Skeletal muscle satellite cell (primary cell): ENCODE measurements around the gene PRR36.

Source experiments
- H3K27me3 ChIP-seq: 2 replicates; pipeline ENCODE4 v1.7.0; 2013; ENCODE audit warnings: low read length; ENCODE audit not compliant: control insufficient read depth, insufficient read depth
- H3K36me3 ChIP-seq: 2 replicates; pipeline ENCODE4 v1.7.0; 2013; ENCODE audit warnings: mild to moderate bottlenecking, control low read depth, low read length; ENCODE audit not compliant: insufficient read depth
- H3K4me1 ChIP-seq: 2 replicates; pipeline ENCODE4 v1.7.0; 2013; ENCODE audit warnings: low read length; ENCODE audit not compliant: control insufficient read depth, insufficient read depth
- H3K4me2 ChIP-seq: 2 replicates; pipeline ENCODE4 v1.7.0; 2013; ENCODE audit warnings: mild to moderate bottlenecking, low read length
- H3K4me3 ChIP-seq: 2 replicates; pipeline ENCODE4 v1.7.0; 2013; ENCODE audit warnings: low read length
- H3K9ac ChIP-seq: 2 replicates; pipeline ENCODE4 v1.7.0; 2013; ENCODE audit warnings: mild to moderate bottlenecking, low read depth, low read length, moderate library complexity
- H3K9me3 ChIP-seq: replicated peaks from 2 replicates; pipeline ENCODE4 v1.7.0; 2013; ENCODE audit warnings: mild to moderate bottlenecking, control low read depth, low read length

The PRR36 gene

DNA sequence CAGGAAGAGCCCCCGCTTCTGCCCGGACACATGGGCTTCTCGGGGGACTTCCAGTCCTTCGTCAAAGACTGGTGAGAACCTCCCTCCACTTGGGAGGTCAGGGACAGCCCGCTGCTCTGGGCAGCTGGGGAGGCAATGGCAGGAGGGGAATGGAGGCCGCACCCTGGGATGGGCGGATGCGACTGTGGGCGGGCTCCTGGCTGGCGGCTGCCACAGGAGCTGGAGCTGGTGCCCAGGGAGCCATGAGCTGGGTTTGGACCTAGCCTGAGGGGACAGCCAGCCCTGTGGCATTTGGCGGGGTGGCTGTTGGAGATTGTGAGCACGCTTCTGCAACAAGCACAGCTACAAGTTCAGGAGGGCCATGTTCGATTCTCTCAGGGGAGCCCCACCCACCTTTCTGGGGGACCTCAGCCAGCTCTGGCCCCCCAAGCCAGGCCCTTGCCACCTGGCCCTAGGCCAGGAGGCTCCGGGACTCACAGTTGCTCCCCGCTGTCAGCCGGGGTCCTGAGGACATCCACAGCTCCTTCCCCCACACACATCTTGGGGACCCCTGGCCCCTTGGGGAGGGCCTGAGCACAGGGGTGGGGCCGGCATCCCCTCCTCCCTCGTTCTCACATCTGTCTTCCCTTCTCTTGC, 37.4 kb upstream of the PRR36 start:
- Histone ChIP-seq H3K4me1 (peaks cover 11% of the 10 kb centered on the region), H3K27me3 (peaks cover 10% of the 10 kb centered on the region), H3K4me2 (no peak overlapping the region), H3K36me3 (peaks cover 32% of the 10 kb centered on the region), H3K4me3 (no peak overlapping the region), H3K9ac (no peak overlapping the region), H3K9me3 (no peaks in the 10 kb centered on the region)

DNA sequence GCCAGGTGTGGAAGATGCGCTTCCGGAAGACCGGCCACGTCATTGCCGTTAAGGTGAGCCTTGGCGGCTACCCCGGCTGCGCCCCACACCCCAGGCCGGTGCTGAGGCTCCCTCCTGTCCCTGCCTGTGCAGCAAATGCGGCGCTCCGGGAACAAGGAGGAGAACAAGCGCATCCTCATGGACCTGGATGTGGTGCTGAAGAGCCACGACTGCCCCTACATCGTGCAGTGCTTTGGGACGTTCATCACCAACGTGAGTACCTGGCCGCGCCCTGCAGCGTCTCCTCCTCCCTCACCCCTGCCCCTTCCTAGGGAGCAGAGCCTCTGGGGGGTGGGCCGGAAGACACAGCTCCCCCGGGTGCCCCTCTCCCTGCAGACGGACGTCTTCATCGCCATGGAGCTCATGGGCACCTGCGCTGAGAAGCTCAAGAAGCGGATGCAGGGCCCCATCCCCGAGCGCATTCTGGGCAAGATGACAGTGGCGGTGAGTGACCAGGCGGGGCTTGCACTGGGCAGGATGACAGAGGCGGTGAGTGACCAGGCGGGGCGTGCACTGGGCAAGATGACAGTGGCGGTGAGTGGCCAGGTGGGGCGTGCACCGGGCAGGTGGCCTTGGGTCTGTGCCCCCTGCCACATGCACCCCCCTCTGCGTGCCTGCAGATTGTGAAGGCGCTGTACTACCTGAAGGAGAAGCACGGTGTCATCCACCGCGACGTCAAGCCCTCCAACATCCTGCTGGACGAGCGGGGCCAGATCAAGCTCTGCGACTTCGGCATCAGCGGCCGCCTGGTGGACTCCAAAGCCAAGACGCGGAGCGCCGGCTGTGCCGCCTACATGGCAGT, 36.4 kb upstream of the PRR36 start:
- peaks cover under 1% of the 10 kb centered on the region for H3K4me1 ChIP-seq
- no peak overlapping the region for H3K4me2 ChIP-seq
- H3K4me3 ChIP-seq = no peak overlapping the region
- H3K27me3 ChIP-seq = peaks cover 4% of the 10 kb centered on the region
- peaks cover 32% of the 10 kb centered on the region for H3K36me3 ChIP-seq
- no peak overlapping the region for H3K9ac ChIP-seq
- no peaks in the 10 kb centered on the region for H3K9me3 ChIP-seq

DNA sequence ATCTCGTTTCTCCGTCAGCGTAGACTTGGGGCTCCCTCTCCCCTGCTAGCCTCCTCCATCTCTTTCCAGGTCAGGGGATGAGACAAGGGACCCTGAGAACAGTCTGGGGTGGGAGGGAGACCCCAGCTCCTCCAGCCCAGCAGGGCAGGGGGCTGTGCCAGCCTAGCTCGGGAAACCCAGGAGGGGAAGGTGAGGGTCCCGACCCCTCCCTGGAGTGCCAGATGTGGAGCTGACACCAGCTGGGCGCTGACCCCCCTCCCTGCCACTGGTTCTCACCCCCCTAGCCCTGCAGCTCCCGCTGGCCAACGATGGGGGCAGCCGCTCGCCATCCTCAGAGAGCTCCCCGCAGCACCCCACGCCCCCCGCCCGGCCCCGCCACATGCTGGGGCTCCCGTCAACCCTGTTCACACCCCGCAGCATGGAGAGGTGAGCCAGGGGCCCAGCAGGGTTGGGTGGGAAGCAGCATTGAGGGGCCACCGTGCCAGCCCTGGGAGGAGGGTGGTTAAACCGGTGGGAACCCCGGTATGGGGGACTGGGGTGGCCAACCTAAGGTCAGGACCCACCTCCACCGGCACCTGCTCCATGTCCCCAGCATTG, 35.4 kb upstream of the PRR36 start:
- Histone ChIP-seq H3K4me2 (no peak overlapping the region), H3K4me1 (peaks cover 7% of the 10 kb centered on the region), H3K4me3 (no peak overlapping the region), H3K9ac (no peak overlapping the region), H3K27me3 (no peaks in the 10 kb centered on the region), H3K9me3 (no peaks in the 10 kb centered on the region), H3K36me3 (peaks cover 32% of the 10 kb centered on the region)

DNA sequence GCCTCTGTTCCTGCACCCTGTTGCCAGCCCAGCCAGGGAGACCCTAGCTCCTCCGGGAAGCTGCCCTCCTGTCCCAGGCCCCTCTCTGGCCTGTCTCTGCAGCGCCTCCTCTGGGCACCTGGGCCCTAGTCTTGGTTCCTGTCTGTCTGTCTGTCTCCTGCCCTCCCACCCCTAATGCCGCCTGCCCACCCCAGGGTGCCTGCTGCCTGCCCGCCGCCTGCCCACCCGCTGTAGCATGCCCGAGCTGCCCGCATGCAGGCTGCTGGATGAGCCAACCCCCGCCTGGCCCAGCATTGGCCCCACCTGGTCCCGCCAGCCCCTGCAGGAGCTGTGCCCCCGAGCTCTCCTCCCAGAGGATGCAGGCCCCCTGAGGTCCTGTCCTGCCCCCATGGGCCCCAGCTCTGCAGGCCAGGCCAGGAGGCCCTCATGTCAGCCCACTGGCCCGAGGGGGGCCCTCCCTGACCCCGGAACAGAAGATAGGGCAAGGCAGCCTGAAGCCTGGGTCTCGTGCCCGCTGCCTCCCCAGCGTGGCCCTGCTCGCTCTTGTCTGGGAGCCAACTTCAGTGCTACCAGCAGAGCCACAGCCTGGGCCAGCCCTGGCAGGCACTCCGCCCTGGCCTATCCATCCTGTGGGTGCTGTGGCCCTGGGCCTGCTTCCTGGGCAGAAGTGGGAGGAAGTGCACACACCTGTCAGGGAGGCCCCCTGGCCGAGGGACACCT, 34.7 kb upstream of the PRR36 start:
- H3K27me3 ChIP-seq = no peaks in the 10 kb centered on the region
- H3K9ac ChIP-seq = no peak overlapping the region
- H3K9me3 ChIP-seq = no peaks in the 10 kb centered on the region
- peaks cover 32% of the 10 kb centered on the region for H3K36me3 ChIP-seq
- no peak overlapping the region for H3K4me2 ChIP-seq
- H3K4me1 ChIP-seq = peaks cover 7% of the 10 kb centered on the region
- H3K4me3 ChIP-seq = no peak overlapping the region

DNA sequence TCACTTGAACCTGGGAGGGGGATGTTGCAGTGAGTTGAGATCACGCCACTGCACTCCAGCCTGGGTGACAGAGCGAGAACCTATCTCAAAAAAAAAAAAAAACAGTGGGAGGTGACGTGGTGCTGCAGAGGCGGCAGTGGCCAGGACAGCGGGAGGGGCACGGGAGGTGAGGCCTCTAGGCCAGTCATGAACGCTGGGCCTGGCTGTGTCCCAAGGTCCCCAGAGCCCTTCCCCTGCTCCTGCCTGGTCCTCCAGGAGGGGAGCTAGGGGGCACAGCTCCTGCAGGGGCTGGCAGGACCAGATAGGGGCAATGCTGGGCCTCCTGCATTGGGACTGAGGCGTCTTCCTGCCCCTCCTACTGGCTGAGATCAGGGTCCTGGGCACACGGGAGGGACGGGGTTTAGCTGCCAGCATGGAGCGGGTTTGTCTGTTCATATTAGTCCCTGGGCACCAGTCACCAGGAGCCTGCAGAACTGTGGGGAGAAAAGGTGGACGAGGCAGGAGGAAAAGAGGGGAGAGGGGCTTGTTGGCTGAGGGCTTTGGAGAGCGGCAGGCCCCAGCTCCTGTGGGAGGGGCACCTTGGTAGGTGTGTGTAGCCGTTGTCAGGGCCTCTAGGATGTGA, 34.0 kb upstream of the PRR36 start:
- no peaks in the 10 kb centered on the region for H3K9me3 ChIP-seq
- H3K4me1 ChIP-seq = peaks cover 8% of the 10 kb centered on the region
- no peaks in the 10 kb centered on the region for H3K27me3 ChIP-seq
- no peak overlapping the region for H3K9ac ChIP-seq
- no peak overlapping the region for H3K4me3 ChIP-seq
- peaks cover 32% of the 10 kb centered on the region for H3K36me3 ChIP-seq
- no peak overlapping the region for H3K4me2 ChIP-seq

DNA sequence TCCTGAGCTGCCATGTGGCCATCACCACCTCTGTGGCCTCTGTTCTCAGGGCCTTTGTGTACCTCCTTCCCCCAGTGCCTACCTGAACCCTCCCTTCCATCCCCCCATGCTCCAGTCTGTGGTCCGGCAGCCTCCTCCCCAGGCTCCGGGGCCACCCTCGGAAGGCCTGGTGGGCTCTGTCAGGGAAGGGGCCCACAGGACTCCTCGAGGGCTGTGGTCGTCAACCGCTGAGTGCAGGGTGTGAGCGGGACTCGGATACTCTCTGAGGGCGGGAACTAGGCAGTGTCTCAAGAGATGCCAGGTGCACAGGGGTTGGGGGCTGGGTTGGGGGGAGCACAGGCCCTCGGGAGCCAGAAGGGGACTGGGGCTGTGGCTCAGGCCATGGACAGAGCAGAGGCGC, 33.4 kb upstream of the PRR36 start:
- H3K27me3 ChIP-seq = no peaks in the 10 kb centered on the region
- no peak overlapping the region for H3K4me3 ChIP-seq
- no peaks in the 10 kb centered on the region for H3K9me3 ChIP-seq
- peaks cover 28% of the 10 kb centered on the region for H3K36me3 ChIP-seq
- no peak overlapping the region for H3K9ac ChIP-seq
- H3K4me1 ChIP-seq = peaks cover 15% of the 10 kb centered on the region
- no peak overlapping the region for H3K4me2 ChIP-seq

DNA sequence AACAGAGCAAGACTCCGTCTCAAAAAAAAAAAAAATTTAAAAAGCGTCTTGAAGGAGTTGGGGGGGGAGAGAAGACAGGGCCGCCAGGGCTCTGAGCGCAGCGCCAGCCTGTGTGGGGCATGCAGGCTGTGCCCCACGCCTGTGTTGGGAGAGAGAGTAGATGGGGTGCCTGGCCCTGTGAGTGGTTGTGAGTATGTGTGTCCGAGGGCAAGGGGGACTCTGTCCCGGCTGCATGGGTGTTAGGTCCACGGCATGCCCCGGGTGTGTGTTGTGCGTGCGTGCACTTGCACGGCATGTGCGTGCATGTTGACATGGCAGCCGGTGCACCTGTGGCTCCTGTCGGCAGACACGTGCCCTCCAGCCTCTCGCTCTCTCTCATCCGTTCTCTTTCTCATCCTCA, 32.9 kb upstream of the PRR36 start:
- H3K9ac ChIP-seq = no peak overlapping the region
- H3K36me3 ChIP-seq = peaks cover 28% of the 10 kb centered on the region

DNA sequence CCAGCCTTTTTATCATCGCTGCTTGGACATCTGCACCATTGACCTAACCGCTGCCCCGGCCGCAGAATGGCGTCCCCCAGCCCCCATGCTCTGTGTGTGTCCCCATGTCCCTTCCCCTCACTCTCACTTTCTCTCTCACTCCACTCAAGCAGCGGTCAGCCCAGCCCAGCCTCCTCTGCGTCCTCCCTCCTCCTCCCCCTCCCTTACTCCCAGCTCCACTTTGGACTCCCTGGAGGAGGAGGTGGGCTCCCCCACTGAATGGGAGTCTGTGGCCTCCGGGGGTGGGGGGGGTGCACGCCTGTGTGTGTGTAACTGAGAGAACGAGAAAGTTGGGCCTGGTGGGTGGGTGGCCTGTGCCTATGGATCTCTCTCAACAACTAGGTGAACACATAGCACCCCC, 31.7 kb upstream of the PRR36 start:
- H3K27me3 ChIP-seq = no peaks in the 10 kb centered on the region
- H3K9ac ChIP-seq = no peak overlapping the region
- H3K9me3 ChIP-seq = no peaks in the 10 kb centered on the region
- peaks cover 20% of the 10 kb centered on the region for H3K36me3 ChIP-seq
- H3K4me1 ChIP-seq = peaks cover 16% of the 10 kb centered on the region
- H3K4me3 ChIP-seq = no peak overlapping the region
- peak overlapping the region; percentile 94 for H3K4me2 ChIP-seq

More for the DNA sequence above, 32.9 kb upstream of the PRR36 start:
- no peaks in the 10 kb centered on the region for H3K27me3 ChIP-seq
- H3K4me3 ChIP-seq = no peak overlapping the region
- no peak overlapping the region for H3K4me2 ChIP-seq
- H3K9me3 ChIP-seq = no peaks in the 10 kb centered on the region
- H3K4me1 ChIP-seq = peaks cover 16% of the 10 kb centered on the region

DNA sequence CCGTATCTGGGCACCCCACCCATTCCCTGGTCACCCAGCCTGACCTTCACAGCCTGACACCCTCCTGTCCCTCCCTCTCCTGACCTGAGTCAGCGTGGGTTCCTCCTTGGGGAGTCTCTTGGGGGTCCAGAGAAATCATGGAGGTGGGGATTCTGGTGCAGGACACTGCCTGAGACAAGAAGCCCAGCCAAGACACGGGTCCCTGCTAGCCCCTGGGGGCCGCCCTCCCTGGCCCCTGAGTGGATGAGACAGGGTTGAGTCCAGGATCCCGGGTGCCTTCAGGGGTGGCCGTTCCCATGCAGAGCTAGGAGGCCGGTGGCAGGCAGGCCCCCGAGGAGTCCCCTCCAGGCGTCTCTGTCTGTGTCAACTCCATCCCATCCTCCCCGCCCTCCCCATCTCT, 31.1 kb upstream of the PRR36 start:
- H3K27me3 ChIP-seq = no peaks in the 10 kb centered on the region
- peaks cover 16% of the 10 kb centered on the region for H3K4me1 ChIP-seq
- H3K9ac ChIP-seq = no peak overlapping the region
- H3K9me3 ChIP-seq = no peaks in the 10 kb centered on the region
- peaks cover 14% of the 10 kb centered on the region for H3K36me3 ChIP-seq
- peak overlapping the region; percentile 81 for H3K4me3 ChIP-seq
- H3K4me2 ChIP-seq = peak overlapping the region; percentile 94

DNA sequence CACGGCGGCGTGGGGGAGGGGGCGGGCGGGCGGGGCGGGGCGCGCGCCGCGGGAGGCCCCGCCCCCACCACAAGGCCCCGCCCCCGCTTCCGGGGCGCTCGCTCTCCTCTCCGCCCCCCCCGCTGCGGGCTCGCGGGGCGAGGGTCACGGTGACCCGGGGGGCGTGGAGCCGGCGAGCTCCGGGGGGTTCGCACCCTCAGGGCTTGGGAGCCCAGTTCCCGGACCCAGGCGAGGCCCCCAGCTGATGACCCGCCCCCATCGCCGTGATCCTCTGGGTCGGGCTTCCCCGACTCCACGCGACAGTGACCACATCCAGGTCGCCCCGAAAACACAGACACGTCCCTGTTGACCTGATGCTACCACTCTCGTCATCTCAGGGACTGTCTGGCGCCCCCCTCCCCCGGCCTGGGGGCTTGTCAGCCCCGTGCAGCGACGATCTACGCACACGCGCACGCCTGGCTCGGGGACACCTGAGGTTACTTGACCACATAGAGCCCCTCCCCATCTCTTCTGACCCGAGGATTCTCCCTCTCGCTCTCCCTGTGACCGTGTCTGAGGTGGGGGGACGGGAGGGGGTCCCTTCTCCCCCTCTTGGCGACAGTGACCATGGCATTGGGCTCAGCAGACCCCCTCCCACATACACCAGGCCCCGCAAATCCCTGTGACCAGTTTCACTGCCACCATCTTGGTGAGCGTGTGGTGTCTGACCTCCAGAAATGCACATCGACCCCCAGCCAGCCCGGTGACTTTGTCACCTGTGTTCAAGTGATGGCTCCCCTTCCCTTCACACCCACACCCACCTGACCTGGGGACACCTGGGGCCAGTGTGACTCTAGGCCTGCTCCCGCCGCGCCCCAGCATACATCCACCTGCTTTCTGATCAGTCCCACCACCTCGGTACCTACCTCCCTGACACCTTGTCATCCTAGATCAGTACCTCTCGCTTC, 30.2 kb upstream of the PRR36 start:
- H3K4me3 ChIP-seq = peak overlapping the region; percentile 81
- no peaks in the 10 kb centered on the region for H3K27me3 ChIP-seq
- peaks cover 16% of the 10 kb centered on the region for H3K4me1 ChIP-seq
- H3K9ac ChIP-seq = peak overlapping the region; percentile 93
- H3K9me3 ChIP-seq = no peaks in the 10 kb centered on the region
- peaks cover 11% of the 10 kb centered on the region for H3K36me3 ChIP-seq
- peak overlapping the region; percentile 94 for H3K4me2 ChIP-seq
